NCI-H526 (cell line): ENCODE measurements around the gene LAMTOR3.
A peak's percentile ranks its signal among the peaks of the same experiment; 100 is the strongest.

Source experiments
- DNase-seq, 2 experiments: peaks; one replicate each; lab custom pipeline; 2025; lab: John Stamatoyannopoulos, UW

The LAMTOR3 gene, protein sequence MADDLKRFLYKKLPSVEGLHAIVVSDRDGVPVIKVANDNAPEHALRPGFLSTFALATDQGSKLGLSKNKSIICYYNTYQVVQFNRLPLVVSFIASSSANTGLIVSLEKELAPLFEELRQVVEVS

DNA sequence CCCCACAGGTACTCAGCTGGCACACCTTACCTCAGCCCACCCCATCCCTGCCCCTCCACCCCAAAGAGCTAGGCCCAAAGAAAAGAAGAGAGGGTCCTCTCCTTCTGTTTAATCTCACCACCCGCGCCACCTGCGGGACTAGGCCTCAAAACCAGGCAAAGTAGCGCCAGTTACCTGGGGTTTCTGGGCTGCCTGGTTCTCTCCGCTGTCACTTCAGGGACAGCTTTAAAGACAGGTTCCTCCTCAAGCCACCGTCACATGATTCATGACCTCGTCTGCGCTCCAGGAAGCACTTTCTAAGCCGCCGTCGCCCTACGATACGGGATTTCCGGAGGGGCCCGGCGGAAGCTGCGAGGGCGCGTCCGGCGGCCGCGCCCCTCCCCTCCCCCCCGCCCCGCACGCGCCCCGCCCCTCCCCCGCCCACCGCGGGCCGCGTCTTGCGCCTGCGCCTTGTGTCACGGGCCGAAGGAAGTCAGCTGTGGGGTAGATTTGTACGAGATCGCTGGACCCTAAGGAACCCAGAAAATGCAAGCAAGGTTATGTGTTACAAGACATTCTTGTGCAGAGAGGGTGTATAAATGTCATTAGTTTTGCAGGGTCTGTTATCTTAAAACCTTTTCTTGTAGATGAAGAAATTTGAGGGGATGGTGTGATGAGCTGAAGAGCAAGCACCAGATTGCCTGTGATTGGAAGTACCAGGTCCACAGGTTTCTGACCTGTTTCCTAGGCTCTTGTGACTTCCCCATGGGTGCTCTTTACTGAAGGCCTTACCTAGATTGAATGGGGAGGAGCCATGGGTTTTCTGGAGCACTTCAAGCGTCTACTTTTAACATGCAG, at the start of gene LAMTOR3:
Gene LAMTOR3, minus strand, starts transcription at position 267 of the 837 bp plus-strand sequence. CDS start 464 bp downstream, outside the sequence.
- DNase-seq: peak; percentile 58 to 90

DNA sequence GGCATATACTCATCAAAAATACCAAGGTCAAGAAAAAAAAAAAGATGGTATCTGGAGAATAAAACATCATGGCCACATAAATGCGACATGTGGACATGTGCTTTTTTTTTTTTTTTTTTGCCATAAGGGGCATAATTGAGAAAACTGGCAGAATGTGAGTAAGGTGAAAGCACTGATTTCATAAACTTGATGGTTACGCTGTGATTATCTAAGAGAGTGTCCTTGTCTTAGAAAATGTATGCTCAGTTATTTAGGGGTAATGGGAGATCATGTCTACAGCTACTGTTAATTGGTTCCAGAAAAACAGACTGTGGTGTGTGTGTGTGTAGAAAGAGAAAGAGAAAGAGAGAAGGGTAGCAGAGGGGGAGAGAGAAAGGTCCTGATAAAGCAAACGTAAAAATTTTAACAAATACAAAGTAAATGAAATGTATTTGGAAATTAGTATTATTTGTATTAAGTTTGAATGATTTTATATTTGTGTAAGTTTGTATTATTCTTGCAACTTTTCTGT, 44.1 kb upstream of the LAMTOR3 start:
- DNase-seq: no peak

DNA sequence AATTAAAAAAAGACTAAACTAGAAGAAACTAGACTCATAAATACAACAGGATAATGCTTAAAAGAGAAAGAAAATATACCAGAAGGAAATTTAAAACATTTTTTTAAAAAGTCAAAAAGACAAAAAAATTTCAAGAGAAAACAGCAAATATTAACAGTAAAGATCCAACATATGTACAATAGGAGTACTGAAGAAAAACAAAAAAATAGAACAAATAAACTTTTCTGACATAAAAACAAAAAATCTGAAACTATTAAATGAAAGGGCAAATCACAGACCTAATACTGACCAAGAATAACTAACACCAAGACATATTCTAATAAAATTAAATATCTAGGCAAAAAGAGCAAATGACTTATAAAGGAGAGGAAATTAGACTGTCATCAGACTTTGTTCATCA, 40.7 kb upstream of the LAMTOR3 start:
- no peak for DNase-seq

DNA sequence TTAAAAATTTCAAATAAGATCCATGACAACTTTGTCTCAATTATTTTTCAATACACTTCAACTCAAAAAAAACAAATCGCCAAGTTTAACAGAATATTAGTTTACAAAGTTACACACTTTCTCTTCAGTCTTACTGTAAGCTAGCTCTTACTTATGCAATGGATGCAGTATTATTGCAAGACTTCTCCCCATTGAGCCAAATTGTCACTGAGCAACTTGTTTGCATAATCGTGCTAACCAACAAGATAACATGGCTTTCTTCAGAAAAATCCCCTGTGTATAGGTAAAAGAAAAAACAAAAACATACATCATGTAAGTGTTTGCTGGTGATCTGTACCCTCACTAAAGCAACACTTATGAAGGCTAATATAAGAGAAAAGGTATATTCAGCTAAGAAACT, 33.3 kb upstream of the LAMTOR3 start:
- DNase-seq: no peak

DNA sequence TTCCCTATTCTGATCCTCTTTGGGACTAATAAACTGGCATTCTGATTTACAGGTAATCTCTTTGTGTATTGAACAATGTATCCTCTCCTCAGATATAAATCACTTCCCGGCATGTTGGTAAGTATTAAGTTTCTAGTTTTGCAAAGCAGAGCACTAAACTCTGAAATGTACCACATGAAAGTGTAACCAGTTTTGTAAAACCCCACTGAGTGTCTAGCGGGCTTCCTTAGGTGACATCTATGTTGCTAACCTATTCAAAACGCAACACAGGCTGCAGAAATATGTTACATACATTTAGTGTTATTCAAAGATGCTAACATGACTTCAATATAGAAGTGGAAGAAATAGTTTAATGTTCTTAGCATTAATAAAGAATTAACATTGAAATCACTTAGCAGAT, 26.9 kb upstream of the LAMTOR3 start:
- DNase-seq: no peak

DNA sequence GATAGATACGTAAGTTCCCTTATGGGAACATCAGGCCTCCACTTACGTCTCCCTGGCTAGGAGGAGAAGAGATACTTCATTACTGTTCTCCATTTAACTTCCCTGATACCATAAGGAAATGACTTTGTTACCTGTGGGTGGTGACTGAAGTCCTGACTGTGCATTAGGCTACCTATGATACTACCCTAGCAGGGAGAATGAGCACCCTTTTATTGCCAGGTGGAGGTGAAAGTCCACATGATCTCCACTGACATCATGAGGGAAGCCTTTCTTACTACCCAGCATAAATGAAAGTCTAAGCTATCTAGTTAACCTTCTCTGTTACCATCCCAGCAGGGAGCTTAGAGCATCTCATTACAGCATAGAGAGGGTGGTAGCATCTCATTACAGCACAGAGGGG, 24.4 kb upstream of the LAMTOR3 start:
- no peak for DNase-seq

DNA sequence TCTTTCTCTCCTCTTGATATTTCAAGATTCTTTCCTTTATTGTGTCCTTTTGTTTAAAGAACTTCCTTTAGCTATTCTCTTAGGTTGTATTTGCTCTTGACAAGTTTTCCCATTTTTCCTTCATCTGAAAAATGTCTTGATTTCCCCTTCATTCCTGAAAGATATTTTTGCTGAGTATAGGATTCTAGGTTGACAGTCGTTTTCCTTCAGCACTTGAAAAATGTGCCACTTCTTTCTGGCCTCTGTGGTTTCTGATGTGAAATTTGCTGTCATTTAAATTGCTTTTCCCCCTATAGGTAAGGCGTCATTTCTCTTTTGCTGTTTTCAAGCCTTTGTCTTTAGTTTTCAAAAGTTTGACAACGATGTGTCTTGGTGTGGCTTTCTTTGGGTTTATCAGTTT, 23.3 kb upstream of the LAMTOR3 start:
- no peak for DNase-seq

DNA sequence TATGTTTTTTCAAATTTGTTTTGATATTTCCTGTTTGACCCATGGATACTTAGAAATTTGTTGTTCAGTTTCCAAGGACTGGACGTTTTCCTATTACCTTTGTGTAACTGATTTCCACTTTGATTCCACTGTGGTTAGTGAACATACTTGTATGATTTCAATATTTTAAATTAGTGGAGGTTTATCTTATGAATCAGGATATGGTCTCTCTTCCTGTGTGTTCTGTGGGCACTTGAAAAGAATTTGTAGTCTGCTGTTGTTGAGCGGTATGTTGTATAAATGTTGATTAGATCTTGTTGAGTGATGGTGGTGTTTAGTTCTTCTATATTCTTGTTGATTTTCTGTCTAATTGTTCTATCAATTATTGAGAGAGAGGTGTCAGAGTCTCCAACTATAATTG, 21.2 kb upstream of the LAMTOR3 start:
- DNase-seq: no peak

DNA sequence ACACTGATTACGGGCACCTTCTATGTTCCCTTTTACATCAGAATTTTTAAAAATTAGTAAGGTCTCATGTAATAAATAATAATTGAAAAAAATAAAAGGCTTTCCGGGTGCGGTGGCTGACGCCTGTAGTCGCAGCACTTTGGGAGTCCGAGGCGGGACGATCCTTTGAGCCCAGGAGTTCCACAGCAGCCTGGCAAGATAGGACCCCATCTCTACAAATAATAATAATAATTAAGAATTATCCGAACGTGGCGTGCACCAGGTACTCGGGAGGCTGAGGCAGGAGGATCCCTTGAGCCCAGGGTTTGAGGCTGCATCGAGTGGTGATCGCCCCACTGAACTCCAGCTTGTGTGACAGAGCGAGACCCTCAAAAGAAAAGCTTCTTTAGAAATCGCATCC, 771 bp upstream of the LAMTOR3 start:
- no peak for DNase-seq

DNA sequence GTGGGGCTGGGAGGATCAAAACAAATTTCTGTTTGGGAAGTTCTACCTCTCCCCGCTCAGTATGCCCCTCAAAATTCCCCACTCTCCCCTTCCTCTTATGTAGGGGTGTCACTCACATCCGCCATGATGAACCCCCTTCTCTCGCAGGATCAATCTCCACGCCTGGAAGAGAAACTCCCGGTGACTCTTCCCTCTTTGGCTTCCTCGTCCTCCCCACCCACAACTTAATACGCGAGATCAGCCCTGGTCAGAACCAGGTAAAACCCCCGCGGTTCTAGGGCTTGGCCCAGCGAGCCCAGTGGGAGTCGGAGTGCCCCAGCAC, 427 bp downstream of the LAMTOR3 start:
- no peak for DNase-seq

DNA sequence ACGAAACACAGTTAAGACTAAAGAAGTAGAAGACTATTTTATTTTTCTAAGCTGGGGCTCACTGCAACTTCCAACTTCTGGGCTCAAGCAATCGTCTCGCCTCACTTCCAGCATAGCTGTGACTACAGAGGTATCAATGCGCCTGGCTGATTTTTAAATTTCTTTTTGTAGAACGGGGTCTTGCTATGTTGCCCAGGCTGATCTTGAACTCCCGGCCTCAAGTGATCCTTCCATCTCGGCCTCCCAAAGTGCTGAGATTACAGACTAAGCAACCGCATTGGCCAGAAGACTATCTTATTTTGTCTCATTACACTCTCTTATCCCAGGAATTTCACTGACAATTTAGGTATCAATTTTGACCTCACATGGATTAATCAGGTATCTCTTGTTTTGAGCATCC, 1.2 kb downstream of the LAMTOR3 start:
- no peak for DNase-seq

DNA sequence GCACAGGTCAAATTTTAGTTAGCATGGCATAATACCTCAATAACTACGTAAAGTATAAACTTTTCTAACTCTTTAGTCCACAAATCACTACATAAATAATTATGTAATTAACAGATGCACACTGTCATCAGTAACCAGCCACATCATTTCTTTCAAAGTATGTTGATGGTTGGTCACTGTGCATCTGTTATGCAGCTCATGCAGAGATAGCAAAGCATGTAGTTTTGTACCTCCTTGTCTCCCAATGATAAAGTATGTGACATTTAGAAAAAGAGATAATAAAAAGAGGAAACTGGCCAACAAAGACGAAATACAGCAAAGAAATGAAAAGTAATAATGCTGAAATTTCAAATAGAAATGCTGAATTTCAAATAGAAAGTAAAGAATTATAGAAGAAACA, 2.9 kb downstream of the LAMTOR3 start:
- DNase-seq: no peak

DNA sequence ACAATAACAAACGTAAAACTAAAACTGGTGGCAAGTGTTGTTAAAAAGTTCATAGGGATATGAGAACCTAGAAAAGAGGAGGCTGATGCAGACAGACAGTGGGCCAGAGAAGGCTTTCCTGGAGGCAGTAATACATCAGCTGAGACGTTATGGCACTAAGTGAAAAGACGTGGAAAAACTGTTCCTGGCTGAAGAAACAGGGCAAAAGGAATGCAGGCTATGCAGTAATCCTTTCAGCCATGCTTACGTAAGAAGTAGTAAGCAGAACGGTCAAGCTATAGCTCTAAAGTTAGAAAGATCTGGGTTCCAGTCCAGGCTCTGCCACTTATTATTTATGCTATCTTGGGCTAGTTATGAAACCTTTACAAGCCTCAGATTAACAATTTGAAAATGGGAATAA, 6.4 kb downstream of the LAMTOR3 start:
- DNase-seq: no peak

DNA sequence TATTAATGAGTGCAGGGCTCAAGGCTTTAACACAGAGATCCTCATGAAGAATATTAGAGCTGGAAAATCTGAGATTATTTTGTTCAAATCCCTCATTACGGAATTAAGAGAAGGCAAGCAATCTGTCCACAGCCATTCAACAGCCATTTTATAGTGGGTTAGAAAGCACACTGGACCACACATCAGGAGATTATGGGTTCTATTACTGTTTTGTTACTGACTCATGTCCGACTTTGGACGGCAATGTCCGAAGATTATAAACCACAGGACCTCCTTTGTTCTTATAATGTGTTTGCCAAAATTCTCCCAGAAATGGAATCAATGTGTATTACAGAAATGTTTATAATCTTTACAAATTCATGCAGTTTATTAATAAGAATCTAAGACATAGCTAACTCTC, 8.1 kb downstream of the LAMTOR3 start:
- DNase-seq: no peak

DNA sequence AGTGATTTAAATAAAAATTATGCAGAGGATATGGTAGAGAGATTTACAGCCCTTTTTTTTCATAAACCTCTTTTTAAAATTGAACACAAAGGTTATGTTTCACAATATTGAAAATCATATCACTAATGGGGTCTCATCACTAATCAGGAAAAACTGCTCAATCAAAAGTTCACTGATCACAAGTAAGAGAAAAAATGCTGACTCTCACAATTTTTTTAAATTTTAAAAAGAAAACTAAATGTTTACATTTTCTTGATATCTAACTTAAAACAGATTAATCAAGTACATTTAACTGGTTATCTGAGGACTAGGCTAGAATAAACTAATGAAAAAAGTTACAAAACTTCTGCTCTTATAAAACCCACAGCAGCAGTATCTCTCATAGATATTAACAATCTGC, 8.5 kb downstream of the LAMTOR3 start:
- no peak for DNase-seq

DNA sequence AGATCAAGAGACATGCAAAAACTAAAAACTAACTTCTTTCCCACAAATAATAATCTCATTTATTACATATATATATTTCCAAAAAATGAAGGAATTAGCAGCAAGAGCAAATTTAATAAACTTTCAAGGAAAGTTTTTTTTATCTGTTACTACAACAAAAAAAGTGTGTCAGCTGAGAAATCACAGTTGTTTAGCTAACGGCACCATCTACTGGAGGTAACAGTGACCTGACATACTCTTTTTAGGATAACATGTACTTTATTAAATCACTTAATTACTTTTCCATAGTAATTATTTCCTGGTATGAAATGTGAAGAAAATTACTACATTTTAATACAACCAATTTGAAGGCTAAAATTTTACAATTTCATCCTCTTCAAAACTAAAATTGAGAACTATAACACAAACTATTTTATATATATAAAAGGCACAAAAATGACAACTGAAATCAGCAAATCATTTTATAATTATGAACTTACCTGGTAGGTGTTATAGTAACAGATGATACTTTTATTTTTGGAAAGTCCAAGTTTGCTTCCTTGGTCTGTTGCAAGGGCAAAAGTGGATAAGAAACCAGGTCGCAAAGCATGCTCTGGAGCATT, 9.1 kb downstream of the LAMTOR3 start:
- DNase-seq: peak in 1 of 2 experiments; percentile 26

DNA sequence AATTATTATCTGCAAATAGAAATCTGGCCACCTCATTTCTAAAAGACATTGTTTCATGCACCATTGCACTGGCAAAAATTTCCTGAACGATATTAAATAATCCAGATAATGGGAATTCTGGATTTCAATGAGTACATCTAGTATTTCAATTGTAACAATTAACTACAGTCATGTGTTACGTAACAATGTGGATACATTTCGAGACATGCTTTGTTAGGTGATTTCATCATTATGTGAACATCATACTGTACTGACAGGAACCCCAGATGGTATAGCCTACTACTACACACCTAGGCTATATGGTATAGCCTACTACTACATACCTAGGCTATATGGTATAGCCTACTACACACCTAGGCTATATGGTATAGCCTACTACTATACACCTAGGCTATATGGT, 14.8 kb downstream of the LAMTOR3 start:
- DNase-seq: no peak

DNA sequence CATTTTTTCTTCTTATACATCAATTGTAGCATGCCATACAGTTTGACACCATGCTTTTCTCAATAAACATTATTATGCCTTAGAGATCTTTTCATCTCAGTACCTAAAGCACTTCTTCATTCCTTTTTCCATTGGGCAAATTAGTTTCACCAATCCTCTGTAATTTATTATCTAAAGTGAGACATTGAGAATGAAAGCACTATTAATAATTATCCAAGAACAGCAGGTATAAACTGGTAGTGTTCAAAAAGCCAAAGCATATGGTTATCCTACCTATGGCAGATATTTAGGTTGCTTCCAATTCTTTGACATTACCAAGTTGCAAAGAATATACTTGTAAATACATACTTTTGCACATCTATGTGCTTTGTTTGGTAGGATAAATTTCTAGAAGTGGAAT, 15.6 kb downstream of the LAMTOR3 start:
- no peak for DNase-seq

DNA sequence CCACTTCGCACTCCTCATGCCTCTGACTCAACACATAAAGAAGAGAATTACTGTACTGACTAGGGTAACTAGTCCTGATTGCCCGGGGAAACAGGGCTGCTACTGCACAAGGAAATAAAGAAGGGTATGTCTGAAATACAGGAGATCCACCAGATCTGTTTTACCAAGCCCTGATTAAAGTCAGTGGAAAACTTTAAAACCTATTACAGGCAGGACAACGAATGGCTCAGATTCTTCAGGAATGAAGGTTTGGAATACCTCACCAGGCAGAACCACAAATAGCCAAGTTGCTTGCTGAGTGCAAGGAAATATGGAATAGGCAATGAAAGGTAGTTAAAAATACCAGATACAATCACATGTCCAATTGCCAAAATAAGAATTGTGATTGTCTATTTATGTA, 17.3 kb downstream of the LAMTOR3 start:
- no peak for DNase-seq

DNA sequence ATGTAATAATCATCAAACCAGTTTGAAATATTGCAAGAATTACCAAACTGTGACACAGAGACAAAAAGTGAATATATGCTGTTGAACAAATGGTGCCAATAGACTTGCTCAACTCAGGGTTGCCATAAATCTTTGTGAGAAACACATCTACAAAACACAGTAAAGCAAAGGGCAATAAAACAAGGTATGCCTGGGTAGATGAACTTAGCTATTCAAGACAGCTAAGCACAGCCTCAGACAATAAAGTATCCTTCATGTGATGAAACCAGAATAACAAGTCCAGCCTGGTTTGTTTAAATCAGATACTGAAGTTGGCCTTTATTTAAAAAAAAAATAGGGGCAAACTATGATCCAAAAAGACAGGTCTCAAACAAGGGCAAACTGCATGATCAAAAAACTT, 19.2 kb downstream of the LAMTOR3 start:
- DNase-seq: no peak

DNA sequence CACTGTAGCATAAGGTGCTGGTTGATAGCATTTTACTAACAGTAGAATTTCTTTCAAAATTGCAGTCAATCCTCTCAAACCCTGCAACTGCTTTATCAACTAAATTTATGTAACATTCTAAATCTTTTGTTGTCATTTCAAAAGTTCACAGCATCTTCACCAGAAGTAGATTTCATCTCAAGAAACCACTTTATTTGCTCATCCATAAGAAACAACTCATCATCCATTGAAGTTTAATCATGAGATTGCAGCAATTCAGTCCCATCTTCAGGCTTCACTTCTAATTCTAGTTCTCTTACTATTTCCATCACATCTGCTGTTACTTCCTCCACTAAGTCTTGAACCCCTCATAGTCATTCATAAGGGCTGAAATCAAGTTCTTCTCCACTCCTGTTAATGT, 21.7 kb downstream of the LAMTOR3 start:
- DNase-seq: no peak

DNA sequence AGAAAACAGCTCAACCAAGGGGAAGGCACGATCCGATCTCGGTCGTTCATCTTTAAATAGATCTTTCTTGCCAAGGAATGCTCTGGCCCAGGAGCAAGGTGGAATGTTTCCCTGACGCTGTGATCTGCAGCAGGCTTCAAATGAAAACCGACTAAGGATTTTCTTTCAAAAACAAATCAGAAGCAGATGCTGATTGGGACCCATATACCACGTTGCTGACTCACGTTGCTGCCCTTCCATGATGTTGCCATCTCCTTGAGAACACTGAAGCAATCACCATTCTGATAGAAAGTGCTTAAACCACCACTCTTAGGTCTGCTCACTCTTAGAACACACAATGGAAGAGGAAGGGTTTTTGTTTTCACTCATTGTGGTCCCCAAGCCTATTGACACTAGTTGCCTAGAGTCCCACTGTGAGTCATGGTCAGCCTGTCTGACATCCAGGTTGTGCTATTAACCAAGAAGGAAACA, 26.1 kb downstream of the LAMTOR3 start:
- no peak for DNase-seq

DNA sequence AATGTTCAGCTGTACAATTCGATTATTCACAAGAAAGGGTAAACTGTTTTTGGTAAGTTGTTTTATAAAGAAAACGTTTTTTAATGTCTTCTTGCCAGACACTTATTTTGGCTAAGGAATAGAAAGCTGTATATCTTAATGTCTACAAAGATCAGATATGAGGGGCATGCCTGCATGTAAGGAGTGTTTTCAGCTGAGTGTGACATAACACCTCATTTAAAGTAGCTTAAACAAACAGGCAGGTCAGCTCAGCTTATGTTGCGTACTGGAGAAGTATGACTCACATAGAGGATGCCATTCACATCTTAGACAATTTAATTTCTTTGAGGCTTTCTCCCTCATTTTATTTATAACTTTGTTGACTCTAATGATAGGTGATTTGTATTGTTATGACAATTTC, 30.4 kb downstream of the LAMTOR3 start:
- no peak for DNase-seq
